GM23338 (cell line): ENCODE data around the gene FSTL3. TPM values are rescaled to one million over a fixed set of nuclear protein-coding genes. Genes with fewer than 3 reads are reported as not detected.

Experiments used
- ATAC-seq: fragments of 200-7000 bp; cut with Tn5 transposase; 3 replicates; pipeline ENCODE4 v1.9.1; 2020
- DNase-seq: peaks from one replicate; pipeline ENCODE4 v3.0.0-alpha.2; 2015; ENCODE audit warnings: low spot score
- H2AFZ ChIP-seq: fragments of 200-600 bp; sonication (generic); 2 replicates; pipeline ENCODE4 v1.8.0; 2016; ENCODE audit warnings: antibody characterized with exemption, mild to moderate bottlenecking, moderate library complexity
- H3F3A ChIP-seq: fragments of 200-600 bp; sonication (generic); replicated peaks from 2 replicates; pipeline ENCODE4 v1.8.0; 2017; ENCODE audit warnings: antibody characterized with exemption, mixed run types, low read depth
- H3K27ac ChIP-seq: fragments of 200-600 bp; sonication (generic); 2 replicates; pipeline ENCODE4 v1.6.1; 2016; ENCODE audit warnings: low read depth
- H3K27me3 ChIP-seq: fragments of 200-600 bp; sonication (generic); 2 replicates; pipeline ENCODE4 v1.8.0; 2016; ENCODE audit warnings: mild to moderate bottlenecking, mixed run types, moderate library complexity; ENCODE audit not compliant: insufficient read depth
- H3K36me3 ChIP-seq: fragments of 200-600 bp; sonication (generic); 2 replicates; pipeline ENCODE4 v1.8.0; 2016; ENCODE audit warnings: mild to moderate bottlenecking; ENCODE audit not compliant: insufficient read depth
- H3K4me1 ChIP-seq: fragments of 200-600 bp; sonication (generic); 2 replicates; pipeline ENCODE4 v1.8.0; 2016; ENCODE audit warnings: mild to moderate bottlenecking, moderate library complexity; ENCODE audit not compliant: insufficient read depth
- H3K4me2 ChIP-seq: fragments of 200-600 bp; sonication (generic); 2 replicates; pipeline ENCODE4 v1.7.1; 2017; ENCODE audit warnings: mixed run types
- H3K4me3 ChIP-seq: fragments of 200-600 bp; sonication (generic); 2 replicates; pipeline ENCODE4 v1.6.1; 2016; ENCODE audit warnings: mixed run types
- H3K79me2 ChIP-seq: fragments of 200-600 bp; sonication (generic); replicated peaks from 2 replicates; pipeline ENCODE4 v1.8.0; 2017; ENCODE audit warnings: mild to moderate bottlenecking; ENCODE audit not compliant: insufficient read depth
- H3K9me2 ChIP-seq: fragments of 200-600 bp; sonication (generic); 2 replicates; pipeline ENCODE4 v1.8.0; 2017; ENCODE audit not compliant: insufficient read depth
- H4K20me1 ChIP-seq: fragments of 200-600 bp; sonication (generic); replicated peaks from 2 replicates; pipeline ENCODE4 v1.8.0; 2017; ENCODE audit warnings: mild to moderate bottlenecking; ENCODE audit not compliant: insufficient read depth
- H3K27ac Mint-ChIP-seq: 2 replicates; pipeline ENCODE4 v1.8.0; 2020; ENCODE audit warnings: inconsistent platforms, mild to moderate bottlenecking, moderate library complexity, mixed read lengths
- H3K27me3 Mint-ChIP-seq: 3 replicates; pipeline ENCODE4 v1.8.0; 2022; ENCODE audit warnings: low read depth, mild to moderate bottlenecking, moderate library complexity, mixed read lengths, inconsistent platforms; ENCODE audit not compliant: insufficient read depth, poor library complexity
- H3K36me3 Mint-ChIP-seq: 3 replicates; pipeline ENCODE4 v1.8.0; 2021; ENCODE audit warnings: low read depth, mild to moderate bottlenecking, inconsistent platforms, moderate library complexity, mixed read lengths
- H3K4me1 Mint-ChIP-seq: 3 replicates; pipeline ENCODE4 v1.8.0; 2020; ENCODE audit warnings: mild to moderate bottlenecking, inconsistent platforms, mixed read lengths
- H3K4me3 Mint-ChIP-seq: 3 replicates; pipeline ENCODE4 v1.8.0; 2021; ENCODE audit warnings: moderate library complexity, mild to moderate bottlenecking, inconsistent platforms, mixed read lengths
- H3K9me3 Mint-ChIP-seq: 3 replicates; pipeline ENCODE4 v1.8.0; 2020; ENCODE audit warnings: moderate library complexity, mild to moderate bottlenecking, inconsistent platforms, mixed read lengths
- CREB1 ChIP-seq: fragments of 250-450 bp; sonication (Bioruptor Pico); IDR thresholded peaks from 2 replicates; pipeline ENCODE4 v1.5.0; 2020; ENCODE audit warnings: low read depth, mild to moderate bottlenecking, moderate library complexity
- ETS1 ChIP-seq: IDR thresholded peaks from 2 replicates; pipeline ENCODE4 v1.6.1; 2016; ENCODE audit warnings: antibody characterized with exemption
- EZH2phosphoT487 ChIP-seq: fragments of 200-600 bp; sonication (generic); IDR thresholded peaks from one replicate; pipeline ENCODE4 v1.8.1; 2018; ENCODE audit warnings: antibody characterized with exemption; ENCODE audit not compliant: unreplicated experiment
- JUNB ChIP-seq: IDR thresholded peaks from one replicate; pipeline ENCODE4 v1.6.1; 2016; ENCODE audit warnings: antibody characterized with exemption; ENCODE audit not compliant: unreplicated experiment
- NANOG ChIP-seq: IDR thresholded peaks from 2 replicates; pipeline ENCODE4 v1.6.1; 2016; ENCODE audit warnings: antibody characterized with exemption, borderline replicate concordance
- REST ChIP-seq: IDR thresholded peaks from one replicate; pipeline ENCODE4 v1.6.1; 2018; ENCODE audit warnings: antibody characterized with exemption; ENCODE audit not compliant: unreplicated experiment
- STAT1 ChIP-seq: IDR thresholded peaks from one replicate; pipeline ENCODE4 v1.6.1; 2016; ENCODE audit warnings: antibody characterized with exemption; ENCODE audit not compliant: unreplicated experiment
- ZNF114 ChIP-seq: fragments of 250-450 bp; sonication (Bioruptor Pico); IDR thresholded peaks from 2 replicates; pipeline ENCODE4 v1.5.0; 2020; ENCODE audit warnings: mild to moderate bottlenecking, moderate library complexity
- ZNF462 ChIP-seq: fragments of 250-450 bp; sonication (Bioruptor Pico); IDR thresholded peaks from 2 replicates; pipeline ENCODE4 v1.5.0; 2020; ENCODE audit warnings: mild to moderate bottlenecking, moderate library complexity
- polyA plus RNA-seq: library from polyadenylated mRNA; unstranded; fragments of >200 nt; fragmentation: Nextera tagmentation; extraction: Ambion mirVana; gene quantifications from 2 replicates; pipeline ENCODE4 v1.2.1, GENCODE V29; 2016
- total RNA-seq: library from RNA; depleted of rRNA; stranded (reverse); fragments of >200 nt; shearing (Covaris generic); gene quantifications from 2 replicates; pipeline ENCODE4 v1.2.3, GENCODE V29; 2014

FSTL3 gene
- total and polyA plus RNA-seq, 2 experiments from 2014 or later, result 3.1 to 10.1 TPM

- no peak for TF ChIP-seq ETS1
- TF ChIP-seq REST, result no peak
- no peak for TF ChIP-seq STAT1
These were observed 43.6 kb downstream of the FSTL3 start (continued) for GRCh38 chr19:719636-720344.

GRCh38 chr19:720345-721160 is 44.4 kb downstream of the FSTL3 start:
- Mint-ChIP-seq H3K4me3 (0 out of 3 replicates have a peak overlapping the region, but pooled peaks have one; percentile 17), H3K27me3 (peaks cover 8% of the 10 kb centered on the region), H3K36me3 (no peaks in the 10 kb centered on the region; the same call in 2 of the 3 replicates), H3K27ac (no peak overlapping the region), H3K4me1 (peaks cover 7% of the 10 kb centered on the region; the same call in 1 of the 3 replicates), H3K9me3 (peaks cover 5% of the 10 kb centered on the region; the same call in 2 of the 3 replicates)
- H3K9me2 ChIP-seq, result no peaks in the 10 kb centered on the region
- peaks cover 5% of the 10 kb centered on the region; the same call in 1 of the 2 replicates for H3K4me1 ChIP-seq
- ATAC-seq (peak; percentile 44), DNase-seq (peak; percentile 51)
- H3K36me3 ChIP-seq, result no peaks in the 10 kb centered on the region
- H3K4me3 ChIP-seq, result peak overlapping the region; percentile 45; the same call in 1 of the 2 replicates
- peak overlapping the region; percentile 71 for H3K4me2 ChIP-seq
- H3K79me2 ChIP-seq, result no peaks in the 10 kb centered on the region
- no peaks in the 10 kb centered on the region for H3F3A ChIP-seq
- peaks cover 7% of the 10 kb centered on the region; the same call in 1 of the 2 replicates for H3K27me3 ChIP-seq
- no peak overlapping the region for H2AFZ ChIP-seq
- no peaks in the 10 kb centered on the region; the same call in 1 of the 2 replicates for H4K20me1 ChIP-seq
- no peak overlapping the region for H3K27ac ChIP-seq
- TF ChIP-seq ZNF114 (CRISPR knock-in tag) (no peak), EZH2phosphoT487 (no peak), ZNF462 (no peak), STAT1 (no peak), JUNB (no peak), NANOG (no peak), CREB1 (no peak), ETS1 (no peak)
